ENCODE data around the gene SH3PXD2B. TPM values are rescaled to one million over a fixed set of nuclear protein-coding genes. Genes with fewer than 3 reads are reported as not detected.

Gene SH3PXD2B
- total and polyA plus RNA-seq, 2 of the 13 experiments (the other 11 are each of a cell fraction or from before 2014, with no cell fraction given), result 3.4 to 4.6 TPM

DNA sequence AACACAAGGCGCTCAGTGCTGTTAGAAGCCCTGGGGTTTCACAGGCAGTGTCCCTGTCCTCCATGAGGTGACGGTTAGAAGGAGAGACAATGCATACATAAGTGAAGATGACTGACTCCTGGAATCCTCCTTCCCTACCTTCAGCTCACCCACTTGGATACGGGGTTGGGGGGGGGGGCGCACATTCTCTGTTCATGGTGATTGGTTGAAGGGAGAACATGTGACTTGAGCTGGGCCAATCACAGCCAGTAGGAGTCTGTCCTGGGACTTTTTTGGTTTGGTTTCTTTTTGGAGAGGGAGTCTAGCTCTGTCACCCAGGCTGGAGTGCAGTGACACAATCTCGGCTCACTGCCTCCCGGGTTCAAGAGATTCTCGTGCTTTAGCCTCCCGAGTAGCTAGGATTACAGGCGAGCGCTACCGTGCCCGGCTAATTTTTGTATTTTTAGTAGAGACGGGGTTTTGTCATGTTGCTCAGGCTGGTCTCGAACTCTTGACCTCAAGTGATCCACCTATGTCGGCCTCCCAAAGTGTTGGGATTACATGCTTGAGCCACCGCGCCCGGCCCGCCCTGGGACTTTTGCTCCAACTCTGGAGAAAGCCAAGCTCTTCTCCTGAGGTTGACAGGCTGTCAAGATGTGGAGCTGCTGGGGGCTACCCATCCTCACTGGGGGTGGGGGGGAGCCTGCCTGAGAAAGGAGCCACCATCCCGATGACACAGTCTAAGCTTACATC lies 30.8 kb downstream of the SH3PXD2B start:
- DNase-seq (ENCODE audit: low spot score), result no peak
- Histone ChIP-seq H3K27me3 (ENCODE audit: control insufficient read depth in 1 of 2, insufficient read depth in 2 of 2, low read length in 2 of 2) (no peaks in the 10 kb centered on the region), H3K9ac (ENCODE audit: insufficient read depth, low read depth, low read length) (no peak overlapping the region), H3K36me3 (replicated peaks in 1 of 2; ENCODE audit: control insufficient read depth in 1 of 2, insufficient read depth in 2 of 2, low read length in 2 of 2) (no peaks in the 10 kb centered on the region; a peak in 1 of 5 replicates), H3K9me3 (ENCODE audit: low read length) (no peaks in the 10 kb centered on the region), H3K4me2 (ENCODE audit: low read depth, low read length) (no peak overlapping the region), H3K79me2 (ENCODE audit: insufficient read depth, low read length) (no peaks in the 10 kb centered on the region), H2AFZ (ENCODE audit: low read length) (no peak overlapping the region), H3K4me1 (ENCODE audit: insufficient read depth, low read length) (peaks cover 54% of the 10 kb centered on the region), H3K27ac (ENCODE audit: extremely low read length, insufficient read depth, low read length) (no peak overlapping the region), H3K4me3 (replicated peaks in 1 of 3; ENCODE audit: insufficient read depth in 1 of 3, low read depth in 2 of 3, low read length in 3 of 3) (no peak overlapping the region), H4K20me1 (ENCODE audit: insufficient read depth, low read length) (no peaks in the 10 kb centered on the region)
- BruUV-seq (replicated peaks), result no TSS peak
- in situ Hi-C loops (cut with HindIII; ENCODE audit: extremely low pct_ligation_motif_present, low pct_unique_long_range_greater_than_20kb) (no loop called here), intact Hi-C loops (cut with micrococcal nuclease; ENCODE audit: unreplicated experiment) (no loop called here)
- 99% methylated on average over 19 of the region's 20 CpGs for WGBS (ENCODE audit: low lambda C conversion rate)
- TF ChIP-seq HOXA5 (CRISPR knock-in tag; IDR thresholded peaks at IDR 0.05) (no peak), NFYB (CRISPR knock-in tag; IDR thresholded peaks at IDR 0.05) (peak; percentile 54), IKZF4 (CRISPR knock-in tag; IDR thresholded peaks at IDR 0.05; ENCODE audit: borderline replicate concordance, low read depth, not compliant biosample characterization) (no peak), ZNF547 (CRISPR knock-in tag; IDR thresholded peaks at IDR 0.05) (no peak), NFYC (CRISPR knock-in tag; IDR thresholded peaks at IDR 0.05) (0 out of 2 replicates have a peak, but pooled peaks have one; percentile 29)
- TF ChIP-seq, protein P1, sequence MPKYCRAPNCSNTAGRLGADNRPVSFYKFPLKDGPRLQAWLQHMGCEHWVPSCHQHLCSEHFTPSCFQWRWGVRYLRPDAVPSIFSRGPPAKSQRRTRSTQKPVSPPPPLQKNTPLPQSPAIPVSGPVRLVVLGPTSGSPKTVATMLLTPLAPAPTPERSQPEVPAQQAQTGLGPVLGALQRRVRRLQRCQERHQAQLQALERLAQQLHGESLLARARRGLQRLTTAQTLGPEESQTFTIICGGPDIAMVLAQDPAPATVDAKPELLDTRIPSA (CRISPR knock-in tag; IDR thresholded peaks at IDR 0.05; ENCODE audit: borderline replicate concordance), result no peak
- TF ChIP-seq, protein P2, sequence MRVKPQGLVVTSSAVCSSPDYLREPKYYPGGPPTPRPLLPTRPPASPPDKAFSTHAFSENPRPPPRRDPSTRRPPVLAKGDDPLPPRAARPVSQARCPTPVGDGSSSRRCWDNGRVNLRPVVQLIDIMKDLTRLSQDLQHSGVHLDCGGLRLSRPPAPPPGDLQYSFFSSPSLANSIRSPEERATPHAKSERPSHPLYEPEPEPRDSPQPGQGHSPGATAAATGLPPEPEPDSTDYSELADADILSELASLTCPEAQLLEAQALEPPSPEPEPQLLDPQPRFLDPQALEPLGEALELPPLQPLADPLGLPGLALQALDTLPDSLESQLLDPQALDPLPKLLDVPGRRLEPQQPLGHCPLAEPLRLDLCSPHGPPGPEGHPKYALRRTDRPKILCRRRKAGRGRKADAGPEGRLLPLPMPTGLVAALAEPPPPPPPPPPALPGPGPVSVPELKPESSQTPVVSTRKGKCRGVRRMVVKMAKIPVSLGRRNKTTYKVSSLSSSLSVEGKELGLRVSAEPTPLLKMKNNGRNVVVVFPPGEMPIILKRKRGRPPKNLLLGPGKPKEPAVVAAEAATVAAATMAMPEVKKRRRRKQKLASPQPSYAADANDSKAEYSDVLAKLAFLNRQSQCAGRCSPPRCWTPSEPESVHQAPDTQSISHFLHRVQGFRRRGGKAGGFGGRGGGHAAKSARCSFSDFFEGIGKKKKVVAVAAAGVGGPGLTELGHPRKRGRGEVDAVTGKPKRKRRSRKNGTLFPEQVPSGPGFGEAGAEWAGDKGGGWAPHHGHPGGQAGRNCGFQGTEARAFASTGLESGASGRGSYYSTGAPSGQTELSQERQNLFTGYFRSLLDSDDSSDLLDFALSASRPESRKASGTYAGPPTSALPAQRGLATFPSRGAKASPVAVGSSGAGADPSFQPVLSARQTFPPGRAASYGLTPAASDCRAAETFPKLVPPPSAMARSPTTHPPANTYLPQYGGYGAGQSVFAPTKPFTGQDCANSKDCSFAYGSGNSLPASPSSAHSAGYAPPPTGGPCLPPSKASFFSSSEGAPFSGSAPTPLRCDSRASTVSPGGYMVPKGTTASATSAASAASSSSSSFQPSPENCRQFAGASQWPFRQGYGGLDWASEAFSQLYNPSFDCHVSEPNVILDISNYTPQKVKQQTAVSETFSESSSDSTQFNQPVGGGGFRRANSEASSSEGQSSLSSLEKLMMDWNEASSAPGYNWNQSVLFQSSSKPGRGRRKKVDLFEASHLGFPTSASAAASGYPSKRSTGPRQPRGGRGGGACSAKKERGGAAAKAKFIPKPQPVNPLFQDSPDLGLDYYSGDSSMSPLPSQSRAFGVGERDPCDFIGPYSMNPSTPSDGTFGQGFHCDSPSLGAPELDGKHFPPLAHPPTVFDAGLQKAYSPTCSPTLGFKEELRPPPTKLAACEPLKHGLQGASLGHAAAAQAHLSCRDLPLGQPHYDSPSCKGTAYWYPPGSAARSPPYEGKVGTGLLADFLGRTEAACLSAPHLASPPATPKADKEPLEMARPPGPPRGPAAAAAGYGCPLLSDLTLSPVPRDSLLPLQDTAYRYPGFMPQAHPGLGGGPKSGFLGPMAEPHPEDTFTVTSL (CRISPR knock-in tag; IDR thresholded peaks at IDR 0.05; ENCODE audit: borderline replicate concordance), result no peak
- ChIA-PET POLR2A (no interaction called here), CTCF (ENCODE audit: low intra/inter-chr PET ratio, low total read pairs) (no interaction called here)
- FAIRE-seq, result no peak
- ATAC-seq, result no peak
